ENCODE measurements around the gene MTCL3.

- TF ChIP-seq EZH2 (IDR thresholded peaks at IDR 0.05) (no peak), POLR2AphosphoS5 (IDR thresholded peaks at IDR 0.05; ENCODE audit: borderline replicate concordance, low read depth, low read length) (no peak)
Observed at GRCh38 chr6:127462376-127462775, 56.8 kb downstream of the MTCL3 start.

All from SK-N-MC (cell line).